H9 (cell line): Measurements from ENCODE around the gene SLX4. TPM values are rescaled to one million over a fixed set of nuclear protein-coding genes. Genes with fewer than 3 reads are reported as not detected.

Source experiments
- DNase-seq: peaks from one replicate; pipeline ENCODE4 v3.0.0-alpha.2; 2017
- H2AFZ ChIP-seq: one replicate; pipeline ENCODE4 v1.6.1; 2013; ENCODE audit warnings: mild to moderate bottlenecking, low read length, control low read depth, moderate library complexity
- H2AK5ac ChIP-seq: 2 replicates; pipeline ENCODE4 v1.6.1; 2013; ENCODE audit warnings: low read length, control low read depth, mixed read lengths; ENCODE audit not compliant: insufficient read length
- H2BK120ac ChIP-seq: one replicate; pipeline ENCODE4 v1.6.1; 2013; ENCODE audit warnings: low read depth, mild to moderate bottlenecking, low read length, control low read depth, inconsistent platforms; ENCODE audit not compliant: poor library complexity, severe bottlenecking
- H2BK12ac ChIP-seq: 2 replicates; pipeline ENCODE4 v1.6.1; 2013; ENCODE audit warnings: low read length, control low read depth, mixed read lengths, low read depth; ENCODE audit not compliant: insufficient read length
- H2BK15ac ChIP-seq: 2 replicates; pipeline ENCODE4 v1.6.1; 2013; ENCODE audit warnings: low read depth, low read length, control low read depth
- H2BK20ac ChIP-seq: one replicate; pipeline ENCODE4 v1.6.1; 2013; ENCODE audit warnings: low read depth, mild to moderate bottlenecking, low read length, control low read depth, inconsistent platforms; ENCODE audit not compliant: poor library complexity, severe bottlenecking
- H2BK5ac ChIP-seq: 2 replicates; pipeline ENCODE4 v1.6.1; 2013; ENCODE audit warnings: low read length, control low read depth, mixed read lengths; ENCODE audit not compliant: insufficient read length
- H3K14ac ChIP-seq: 2 replicates; pipeline ENCODE4 v1.6.1; 2013; ENCODE audit warnings: low read length, control low read depth; ENCODE audit not compliant: insufficient read depth
- H3K18ac ChIP-seq: 2 replicates; pipeline ENCODE4 v1.6.1; 2013; ENCODE audit warnings: low read depth, mild to moderate bottlenecking, mixed read lengths, low read length, control low read depth; ENCODE audit not compliant: insufficient read length
- H3K23ac ChIP-seq: 2 replicates; pipeline ENCODE4 v1.6.1; 2013; ENCODE audit warnings: low read length, control low read depth, mixed read lengths, low read depth; ENCODE audit not compliant: insufficient read length
- H3K23me2 ChIP-seq: 2 replicates; pipeline ENCODE4 v1.6.1; 2013; ENCODE audit warnings: low read depth, mild to moderate bottlenecking, mixed read lengths, low read length, control low read depth; ENCODE audit not compliant: insufficient read length, poor library complexity, severe bottlenecking
- H3K27ac ChIP-seq: 2 replicates; pipeline ENCODE4 v1.5.1; 2013; ENCODE audit warnings: low read length, control low read depth, mixed read lengths, low read depth; ENCODE audit not compliant: insufficient read length
- H3K27me3 ChIP-seq: 2 replicates; pipeline ENCODE4 v1.6.1; 2013; ENCODE audit warnings: low read length, control low read depth, inconsistent platforms; ENCODE audit not compliant: insufficient read depth
- H3K4ac ChIP-seq: 2 replicates; pipeline ENCODE4 v1.6.1; 2013; ENCODE audit warnings: low read depth, mild to moderate bottlenecking, control low read depth, inconsistent platforms, low read length, moderate library complexity
- H3K4me1 ChIP-seq: 2 replicates; pipeline ENCODE4 v1.6.1; 2013; ENCODE audit warnings: low read length, control low read depth, inconsistent platforms; ENCODE audit not compliant: insufficient read depth
- H3K4me2 ChIP-seq: 2 replicates; pipeline ENCODE4 v1.6.1; 2013; ENCODE audit warnings: low read length, control low read depth, mixed read lengths; ENCODE audit not compliant: insufficient read length, insufficient read depth
- H3K56ac ChIP-seq: 2 replicates; pipeline ENCODE4 v1.6.1; 2013; ENCODE audit warnings: low read depth, mild to moderate bottlenecking, mixed read lengths, low read length, control low read depth; ENCODE audit not compliant: insufficient read length
- H3K79me1 ChIP-seq: 2 replicates; pipeline ENCODE4 v1.6.1; 2013; ENCODE audit warnings: low read depth, mild to moderate bottlenecking, moderate library complexity, low read length, control low read depth, inconsistent platforms; ENCODE audit not compliant: insufficient read depth, poor library complexity, severe bottlenecking
- H3K79me2 ChIP-seq: 2 replicates; pipeline ENCODE4 v1.6.1; 2013; ENCODE audit warnings: low read length, control low read depth, inconsistent platforms; ENCODE audit not compliant: insufficient read depth
- H3K9ac ChIP-seq: 2 replicates; pipeline ENCODE4 v1.6.1; 2013; ENCODE audit warnings: low read length, control low read depth, mixed read lengths; ENCODE audit not compliant: insufficient read length; ENCODE audit errors: extremely low read depth
- H3K9me3 ChIP-seq: one replicate; pipeline ENCODE4 v1.6.1; 2013; ENCODE audit warnings: low read depth, low read length, inconsistent platforms; ENCODE audit not compliant: control insufficient read depth
- H3T11ph ChIP-seq: one replicate; pipeline ENCODE4 v1.6.1; 2013; ENCODE audit warnings: mild to moderate bottlenecking, low read length, control low read depth, inconsistent platforms
- H4K20me1 ChIP-seq: one replicate; pipeline ENCODE4 v1.6.1; 2013; ENCODE audit not compliant: control insufficient read depth, insufficient read length, insufficient read depth
- H4K5ac ChIP-seq: 2 replicates; pipeline ENCODE4 v1.6.1; 2013; ENCODE audit warnings: low read depth, mild to moderate bottlenecking, mixed read lengths, low read length, control low read depth; ENCODE audit not compliant: insufficient read length
- H4K8ac ChIP-seq: replicated peaks from 2 replicates; pipeline ENCODE4 v1.6.1; 2013; ENCODE audit warnings: low read length, control low read depth, mixed read lengths, low read depth; ENCODE audit not compliant: insufficient read length
- H4K91ac ChIP-seq: 2 replicates; pipeline ENCODE4 v1.6.1; 2013; ENCODE audit warnings: low read depth, mild to moderate bottlenecking, moderate library complexity, mixed read lengths, low read length, control low read depth; ENCODE audit not compliant: insufficient read length
- H3K27ac Mint-ChIP-seq, 3 experiments: 2 replicates in 2 of 3; 3 replicates in 1 of 3; pipeline ENCODE4 v1.8.0; 2020 to 2021; ENCODE audit warnings: mixed read lengths in 3 of 3, mild to moderate bottlenecking in 1 of 3, moderate library complexity in 1 of 3
- H3K27me3 Mint-ChIP-seq: 2 replicates; pipeline ENCODE4 v1.8.0; 2021; ENCODE audit warnings: low read depth, mild to moderate bottlenecking, moderate library complexity, mixed read lengths
- H3K36me3 Mint-ChIP-seq, 3 experiments: 2 replicates in 2 of 3; 3 replicates in 1 of 3; pipeline ENCODE4 v1.8.0; 2020 to 2021; ENCODE audit warnings: low read depth in 3 of 3, mixed read lengths in 3 of 3; ENCODE audit not compliant: insufficient read depth in 1 of 3
- H3K4me1 Mint-ChIP-seq, 2 experiments: 2 replicates each; pipeline ENCODE4 v1.8.0; 2020; ENCODE audit warnings: mixed read lengths in 2 of 2
- H3K4me3 Mint-ChIP-seq, 2 experiments: 2 replicates in 1 of 2; 3 replicates in 1 of 2; pipeline ENCODE4 v1.8.0; 2020 to 2021; ENCODE audit warnings: mild to moderate bottlenecking in 2 of 2, mixed read lengths in 2 of 2, moderate library complexity in 1 of 2
- H3K9me3 Mint-ChIP-seq, 2 experiments: 2 replicates in 1 of 2; 3 replicates in 1 of 2; pipeline ENCODE4 v1.8.0; 2020; ENCODE audit warnings: mild to moderate bottlenecking in 2 of 2, mixed read lengths in 2 of 2, moderate library complexity in 1 of 2
- WGBS: extraction: QIAGEN DNeasy Blood & Tissue Kit; methylation state at CpG from one replicate; pipeline ENCODE4 v1.1.7; 2013; ENCODE audit warnings: missing lambda C conversion rate, low lambda C conversion rate, mixed read lengths; ENCODE audit not compliant: insufficient read length; ENCODE audit errors: extremely low coverage; 5-methylcytosine and 5-hydroxymethylcytosine counted together
- total RNA-seq: library from RNA; stranded (reverse); gene quantifications from 2 replicates; pipeline ENCODE4 v1.2.1, GENCODE V29; 2021
- TF ChIP-seq, protein P1 (sequence below): fragments of 200-600 bp; sonication (generic); conservative IDR thresholded peaks from 3 replicates; pipeline ENCODE4 v1.8.0; 2021; ENCODE audit warnings: antibody characterized with exemption, mild to moderate bottlenecking

SLX4 gene
- total RNA-seq, 1 experiment from 2014 or later = 9.9 TPM

DNA sequence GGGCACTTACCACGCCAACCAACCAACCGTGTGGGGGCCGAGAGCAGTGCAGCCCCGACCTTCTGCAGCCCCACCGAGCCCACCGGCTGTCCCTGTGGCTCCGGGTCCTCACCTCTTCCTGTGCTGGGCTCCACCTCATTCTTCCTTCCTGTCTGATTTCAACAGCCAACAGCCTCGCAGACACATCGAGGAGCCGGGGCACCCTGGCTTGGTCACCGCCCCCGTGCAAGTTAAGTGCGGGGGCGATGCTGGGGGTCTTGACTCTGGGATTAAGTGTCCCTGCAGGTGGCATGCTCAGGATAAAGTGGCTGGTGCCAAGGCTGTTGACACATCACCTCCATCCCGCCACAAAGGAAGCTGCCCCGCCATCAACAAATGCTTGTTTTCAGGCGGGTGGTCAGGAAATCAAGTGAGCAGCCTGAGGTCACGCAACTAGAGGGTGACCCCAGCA, 34.1 kb downstream of the SLX4 start, which contains the start of gene NLRC3:
NLRC3 (minus strand) TSS at position 102 of the 451 bp plus-strand sequence. CDS start 12,367 bp downstream, outside the sequence.
- no peaks in the 10 kb centered on the region for H4K20me1 ChIP-seq
- H3K4me3 Mint-ChIP-seq = no peak within 1 kb of the TSS
- DNase-seq = no peak
- no peaks in the 10 kb centered on the region for H3K9me3 ChIP-seq
- no peak within 1 kb of the TSS for H2AFZ ChIP-seq
- H3K14ac ChIP-seq = no peak within 1 kb of the TSS; the same call in 1 of the 2 replicates
- no peaks in the 10 kb centered on the region for H3K79me1 ChIP-seq
- H4K8ac ChIP-seq = no peak within 1 kb of the TSS
- WGBS = no CpG with 5 or more reads among the region's 18 CpGs
- H3K23me2 ChIP-seq = no peaks in the 10 kb centered on the region
- no peak within 1 kb of the TSS for H3K23ac ChIP-seq
- H3K9me3 Mint-ChIP-seq = no peaks in the 10 kb centered on the region
- no peak within 1 kb of the TSS for H3K18ac ChIP-seq
- H2BK5ac ChIP-seq = no peak within 1 kb of the TSS
- no peaks in the 10 kb centered on the region; the same call in 1 of the 2 replicates for H3K27me3 Mint-ChIP-seq
- no peak within 1 kb of the TSS for H3K56ac ChIP-seq
- no peaks in the 10 kb centered on the region for H3K79me2 ChIP-seq
- H3K4ac ChIP-seq = no peak within 1 kb of the TSS
- H3K4me1 ChIP-seq = no peaks in the 10 kb centered on the region
- no peak within 1 kb of the TSS for H3K9ac ChIP-seq
- H2BK20ac ChIP-seq = no peak within 1 kb of the TSS
- no peak within 1 kb of the TSS for H2BK120ac ChIP-seq
- no peak within 1 kb of the TSS for H3K4me2 ChIP-seq
- no peak within 1 kb of the TSS for H3K27ac ChIP-seq
- H3K4me1 Mint-ChIP-seq = peaks cover 10 to 25% of the 10 kb centered on the region in 2 experiments; a peak in 3 of 4 replicates
- TF ChIP-seq, protein P1, sequence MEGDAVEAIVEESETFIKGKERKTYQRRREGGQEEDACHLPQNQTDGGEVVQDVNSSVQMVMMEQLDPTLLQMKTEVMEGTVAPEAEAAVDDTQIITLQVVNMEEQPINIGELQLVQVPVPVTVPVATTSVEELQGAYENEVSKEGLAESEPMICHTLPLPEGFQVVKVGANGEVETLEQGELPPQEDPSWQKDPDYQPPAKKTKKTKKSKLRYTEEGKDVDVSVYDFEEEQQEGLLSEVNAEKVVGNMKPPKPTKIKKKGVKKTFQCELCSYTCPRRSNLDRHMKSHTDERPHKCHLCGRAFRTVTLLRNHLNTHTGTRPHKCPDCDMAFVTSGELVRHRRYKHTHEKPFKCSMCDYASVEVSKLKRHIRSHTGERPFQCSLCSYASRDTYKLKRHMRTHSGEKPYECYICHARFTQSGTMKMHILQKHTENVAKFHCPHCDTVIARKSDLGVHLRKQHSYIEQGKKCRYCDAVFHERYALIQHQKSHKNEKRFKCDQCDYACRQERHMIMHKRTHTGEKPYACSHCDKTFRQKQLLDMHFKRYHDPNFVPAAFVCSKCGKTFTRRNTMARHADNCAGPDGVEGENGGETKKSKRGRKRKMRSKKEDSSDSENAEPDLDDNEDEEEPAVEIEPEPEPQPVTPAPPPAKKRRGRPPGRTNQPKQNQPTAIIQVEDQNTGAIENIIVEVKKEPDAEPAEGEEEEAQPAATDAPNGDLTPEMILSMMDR = no peak
- peaks cover 2 to 5% (median 4%) of the 10 kb centered on the region in 3 experiments; a peak in 5 of 7 replicates for H3K36me3 Mint-ChIP-seq
- no peak within 1 kb of the TSS for H4K5ac ChIP-seq
- no peak within 1 kb of the TSS for H4K91ac ChIP-seq
- no peak within 1 kb of the TSS for H3T11ph ChIP-seq
- no peak within 1 kb of the TSS for H2AK5ac ChIP-seq
- H2BK12ac ChIP-seq = no peak within 1 kb of the TSS
- peak within 1 kb of the TSS in 2 of 3 experiments; percentile 41 to 83; a peak in 2 of 7 replicates for H3K27ac Mint-ChIP-seq
- H2BK15ac ChIP-seq = no peak within 1 kb of the TSS
- no peaks in the 10 kb centered on the region for H3K27me3 ChIP-seq
